SK-N-MC (cell line): ENCODE measurements around the gene ANKRD10.

Source experiments
- EZH2 ChIP-seq: fragments of 200-600 bp; sonication (generic); IDR thresholded peaks from one replicate; pipeline ENCODE4 v1.6.1; 2017; ENCODE audit warnings: antibody characterized with exemption
- FOXP2 ChIP-seq: optimal IDR thresholded peaks from 2 replicates; pipeline ENCODE3; 2011; ENCODE audit warnings: mild to moderate bottlenecking, moderate library complexity; ENCODE audit not compliant: insufficient read depth; ENCODE audit errors: extremely low read length, control extremely low read depth
- POLR2AphosphoS5 ChIP-seq: IDR thresholded peaks from 2 replicates; pipeline ENCODE4 v1.6.1; 2012; ENCODE audit warnings: mild to moderate bottlenecking, low read depth, low read length, borderline replicate concordance

GRCh38 chr13:110907951-110908898, 6.6 kb downstream of the ANKRD10 start:
- TF ChIP-seq POLR2AphosphoS5 (no peak), EZH2 (no peak), FOXP2 (no peak)
